IMR-90 (cell line): Measurements from ENCODE around the gene KRT6A. TPM values are rescaled to one million over a fixed set of nuclear protein-coding genes. Genes with fewer than 3 reads are reported as not detected.

Experiments used
- ATAC-seq: fragments of 200-7000 bp; cut with Tn5 transposase; 2 replicates; pipeline ENCODE4 v1.9.1; 2020; ENCODE audit warnings: low read depth, mild to moderate bottlenecking, moderate library complexity
- Bru-seq: library from RNA; stranded (reverse); fragments of 400-500 nt; gene quantifications from one replicate; lab custom pipeline; 2021; lab: Mats Ljungman, UMichigan
- BruChase-seq, 2 experiments: library from RNA; stranded (reverse); fragments of 400-500 nt; gene quantifications; one replicate each; lab custom pipeline; 2021; lab: Mats Ljungman, UMichigan
- BruUV-seq: library from RNA; stranded (reverse); fragments of 400-500 nt; replicated peaks from 2 replicates; lab custom pipeline; 2021; lab: Mats Ljungman, UMichigan
- CTCF ChIA-PET: fragments of 300-600 bp; formaldehyde crosslinking; extraction: SDS; loops from one replicate; lab custom pipeline; 2021; ENCODE audit warnings: antibody characterized with exemption; lab: Yijun Ruan, JAX
- POLR2A ChIA-PET: fragments of 300-600 bp; sonication (Branson Sonifier 250); formaldehyde crosslinking; loops from one replicate; lab custom pipeline; 2022; ENCODE audit warnings: antibody characterized with exemption; ENCODE audit not compliant: unreplicated experiment; lab: Charles Lee
- DNase-seq: peaks from one replicate; pipeline ENCODE4 v3.0.0; 2013
- H2AFZ ChIP-seq: replicated peaks from 2 replicates; pipeline ENCODE3; 2013; ENCODE audit warnings: low read length, mild to moderate bottlenecking; ENCODE audit not compliant: poor library complexity
- H2AK5ac ChIP-seq: 2 replicates; pipeline ENCODE4 v1.6.1; 2013; ENCODE audit warnings: low read depth, low read length, inconsistent platforms
- H2AK9ac ChIP-seq: replicated peaks from 2 replicates; pipeline ENCODE3; 2013; ENCODE audit warnings: mild to moderate bottlenecking, low read depth, low read length, moderate library complexity; ENCODE audit not compliant: poor library complexity
- H2BK120ac ChIP-seq: 2 replicates; pipeline ENCODE4 v1.6.1; 2013; ENCODE audit warnings: low read depth, low read length, inconsistent platforms
- H2BK15ac ChIP-seq: 3 replicates; pipeline ENCODE4 v1.6.1; 2013; ENCODE audit warnings: low read depth, low read length, inconsistent platforms
- H2BK20ac ChIP-seq: 2 replicates; pipeline ENCODE4 v1.6.1; 2013; ENCODE audit warnings: low read depth, mild to moderate bottlenecking, inconsistent platforms, low read length, moderate library complexity
- H2BK5ac ChIP-seq: 2 replicates; pipeline ENCODE4 v1.6.1; 2013; ENCODE audit warnings: mild to moderate bottlenecking, low read depth, low read length, inconsistent platforms; ENCODE audit not compliant: poor library complexity, severe bottlenecking
- H3K14ac ChIP-seq: replicated peaks from 2 replicates; pipeline ENCODE4 v1.6.1; 2013; ENCODE audit warnings: low read depth, low read length, inconsistent platforms
- H3K18ac ChIP-seq: 2 replicates; pipeline ENCODE4 v1.6.1; 2013; ENCODE audit warnings: low read depth, low read length, control low read depth
- H3K23ac ChIP-seq: 2 replicates; pipeline ENCODE4 v1.6.1; 2013; ENCODE audit warnings: low read depth, low read length, inconsistent platforms
- H3K27ac ChIP-seq: 2 replicates; pipeline ENCODE4 v1.5.1; 2013; ENCODE audit warnings: mild to moderate bottlenecking, control low read depth, low read length; ENCODE audit not compliant: insufficient read depth
- H3K27me3 ChIP-seq: 2 replicates; pipeline ENCODE4 v1.6.1; 2013; ENCODE audit warnings: low read length; ENCODE audit not compliant: control insufficient read depth, insufficient read depth
- H3K36me3 ChIP-seq: 2 replicates; pipeline ENCODE4 v1.6.1; 2013; ENCODE audit warnings: low read length, mixed read lengths; ENCODE audit not compliant: control insufficient read depth, insufficient read depth
- H3K4ac ChIP-seq: 2 replicates; pipeline ENCODE4 v1.6.1; 2013; ENCODE audit warnings: low read depth, low read length, inconsistent platforms
- H3K4me1 ChIP-seq: 2 replicates; pipeline ENCODE4 v1.6.1; 2013; ENCODE audit warnings: low read length, mixed read lengths; ENCODE audit not compliant: control insufficient read depth, insufficient read depth
- H3K4me2 ChIP-seq: 2 replicates; pipeline ENCODE4 v1.6.1; 2013; ENCODE audit warnings: low read depth, mild to moderate bottlenecking, control low read depth, low read length, moderate library complexity
- H3K4me3 ChIP-seq: 2 replicates; pipeline ENCODE4 v1.5.1; 2013; ENCODE audit warnings: low read depth, mild to moderate bottlenecking, control low read depth, low read length, moderate library complexity; ENCODE audit not compliant: insufficient read depth
- H3K56ac ChIP-seq: 2 replicates; pipeline ENCODE4 v1.6.1; 2013; ENCODE audit warnings: low read length, inconsistent platforms; ENCODE audit not compliant: insufficient read depth; ENCODE audit errors: extremely low read depth
- H3K79me1 ChIP-seq, 2 experiments: 2 replicates each; pipeline ENCODE4 v1.6.1; 2013; ENCODE audit warnings: low read length in 2 of 2, inconsistent platforms in 1 of 2, low read depth in 1 of 2
- H3K9ac ChIP-seq: 2 replicates; pipeline ENCODE4 v1.6.1; 2013; ENCODE audit warnings: low read depth, low read length, control low read depth
- H3K9me1 ChIP-seq: 2 replicates; pipeline ENCODE4 v1.6.1; 2013; ENCODE audit warnings: low read length, inconsistent platforms; ENCODE audit not compliant: insufficient read depth
- H3K9me3 ChIP-seq: 2 replicates; pipeline ENCODE4 v1.6.1; 2013; ENCODE audit warnings: low read length; ENCODE audit not compliant: control insufficient read depth, insufficient read depth
- H4K20me1 ChIP-seq: 2 replicates; pipeline ENCODE4 v1.6.1; 2013; ENCODE audit warnings: low read length, inconsistent platforms; ENCODE audit not compliant: insufficient read depth
- H4K5ac ChIP-seq: 2 replicates; pipeline ENCODE4 v1.6.1; 2013; ENCODE audit warnings: mild to moderate bottlenecking, low read depth, low read length, control low read depth
- H4K8ac ChIP-seq, 2 experiments: 2 replicates each; pipeline ENCODE4 v1.6.1; 2013; ENCODE audit warnings: low read depth in 2 of 2, low read length in 2 of 2, control low read depth in 1 of 2, inconsistent platforms in 1 of 2
- H4K91ac ChIP-seq: 2 replicates; pipeline ENCODE4 v1.6.1; 2013; ENCODE audit warnings: low read depth, low read length, inconsistent platforms; ENCODE audit not compliant: insufficient read depth
- CEBPB ChIP-seq: IDR thresholded peaks from 2 replicates; pipeline ENCODE4 v1.6.1; 2012; ENCODE audit warnings: low read depth, low read length, improper control_type of control experiment
- CTCF ChIP-seq: conservative IDR thresholded peaks from 2 replicates; pipeline ENCODE4 v1.5.1; 2012; ENCODE audit warnings: mild to moderate bottlenecking, low read depth, low read length, improper control_type of control experiment
- FOS ChIP-seq: fragments of 150-350 bp; IDR thresholded peaks from 2 replicates; pipeline ENCODE4 v1.6.1; 2016; ENCODE audit warnings: low read depth, low read length
- MAFK ChIP-seq: IDR thresholded peaks from 2 replicates; pipeline ENCODE4 v1.6.1; 2012; ENCODE audit warnings: low read depth, low read length, improper control_type of control experiment
- MXI1 ChIP-seq: IDR thresholded peaks from 2 replicates; pipeline ENCODE4 v1.6.1; 2012; ENCODE audit warnings: low read depth, mild to moderate bottlenecking, low read length, moderate library complexity, borderline replicate concordance
- NFE2L2 ChIP-seq: fragments of 150-350 bp; IDR thresholded peaks from 2 replicates; pipeline ENCODE4 v1.6.1; 2016; ENCODE audit warnings: low read depth, mild to moderate bottlenecking, low read length
- POLR2A ChIP-seq: IDR thresholded peaks from 2 replicates; pipeline ENCODE4 v1.6.1; 2012; ENCODE audit warnings: mild to moderate bottlenecking, low read depth, low read length
- RAD21 ChIP-seq: IDR thresholded peaks from 2 replicates; pipeline ENCODE4 v1.6.1; 2012; ENCODE audit warnings: low read length, improper control_type of control experiment
- RCOR1 ChIP-seq: IDR thresholded peaks from 2 replicates; pipeline ENCODE4 v1.6.1; 2012; ENCODE audit warnings: mild to moderate bottlenecking, low read length, improper control_type of control experiment; ENCODE audit not compliant: insufficient replicate concordance
- SMC3 ChIP-seq: fragments of 150-350 bp; IDR thresholded peaks from 2 replicates; pipeline ENCODE4 v1.6.1; 2016; ENCODE audit warnings: low read depth, mild to moderate bottlenecking, antibody characterized with exemption, low read length, moderate library complexity
- WGBS, 2 experiments: methylation state at CpG; one replicate each; pipeline versions ENCODE4 v1.1.5 to v1.1.7; 2013; ENCODE audit warnings: missing lambda C conversion rate in 2 of 2; ENCODE audit not compliant: insufficient read length in 1 of 2; ENCODE audit errors: extremely low coverage in 2 of 2; 5-methylcytosine and 5-hydroxymethylcytosine counted together
- dilution Hi-C: fragments of 300-500 bp; cut with HindIII; formaldehyde crosslinking; loops from one replicate; pipeline ENCODE4 v1.14.3; 2018; ENCODE audit warnings: low sequenced_read_pairs; ENCODE audit not compliant: unreplicated experiment
- in situ Hi-C: fragments of 300-500 bp; cut with MboI; formaldehyde crosslinking; loops from 3 replicates; pipeline ENCODE4 v1.14.3; 2019; ENCODE audit warnings: low sequenced_read_pairs, inconsistent platforms, mixed read lengths
- intact Hi-C: fragments of 100-400 bp; cut with micrococcal nuclease; formaldehyde crosslinking; loops from 2 replicates; pipeline ENCODE4 v1.10.0; 2022
- long read RNA-seq: library from polyadenylated mRNA; unstranded; transcript quantifications from one replicate; pipeline ENCODE4 v2.0.0, GENCODE V29; 2021; ENCODE audit not compliant: unreplicated experiment
- polyA plus RNA-seq, 3 experiments: library from polyadenylated mRNA; depleted of rRNA; stranded (reverse); fragments of >200 nt; gene quantifications; 2 replicates each; pipeline ENCODE4 v1.2.3, GENCODE V29; 2012; ENCODE audit warnings: low replicate concordance in 1 of 3
- total RNA-seq: library from RNA; depleted of rRNA; stranded (reverse); fragments of >200 nt; gene quantifications from 2 replicates; pipeline ENCODE4 v1.2.3, GENCODE V29; 2012; rRNA removed
- TF ChIP-seq, protein P1 (sequence below): fragments of 150-350 bp; IDR thresholded peaks from 2 replicates; pipeline ENCODE4 v1.6.1; 2017; ENCODE audit warnings: mild to moderate bottlenecking, antibody characterized with exemption, low read length, low read depth

The KRT6A gene
- total RNA-seq, result not detected in 2 replicates
- not detected in 2 replicates for polyA plus RNA-seq (2012; rRNA removed)
- not detected in 2 replicates for polyA plus RNA-seq (2012; cell fraction: cytosol; rRNA removed)
- not detected in 2 replicates for polyA plus RNA-seq (2012; cell fraction: nucleus; rRNA removed; ENCODE audit: low replicate concordance)
- Bru-seq, nascent RNA, result not detected
- BruChase-seq, experiment 1, labeled RNA remaining after a 6-hour chase, result not detected
- BruChase-seq, experiment 2, labeled RNA remaining after a 2-hour chase, result not detected
- long read RNA-seq, result 0 reads

- TF ChIP-seq NFE2L2 (no peak), POLR2A (no peak), SMC3 (no peak), CTCF (no peak), RAD21 (no peak), CEBPB (no peak), MXI1 (no peak), FOS (no peak), RCOR1 (no peak), MAFK (no peak)
- TF ChIP-seq, protein P1, sequence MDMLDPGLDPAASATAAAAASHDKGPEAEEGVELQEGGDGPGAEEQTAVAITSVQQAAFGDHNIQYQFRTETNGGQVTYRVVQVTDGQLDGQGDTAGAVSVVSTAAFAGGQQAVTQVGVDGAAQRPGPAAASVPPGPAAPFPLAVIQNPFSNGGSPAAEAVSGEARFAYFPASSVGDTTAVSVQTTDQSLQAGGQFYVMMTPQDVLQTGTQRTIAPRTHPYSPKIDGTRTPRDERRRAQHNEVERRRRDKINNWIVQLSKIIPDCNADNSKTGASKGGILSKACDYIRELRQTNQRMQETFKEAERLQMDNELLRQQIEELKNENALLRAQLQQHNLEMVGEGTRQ, result no peak
- in situ Hi-C loops (no loop called here), dilution Hi-C loops (no loop called here), intact Hi-C loops (no loop called here)
- Histone ChIP-seq H3K4me1 (no peaks in the 10 kb centered on the region), H3K4ac (no peak within 1 kb of the TSS), H3K56ac (no peak within 1 kb of the TSS), H4K91ac (no peak within 1 kb of the TSS), H4K20me1 (no peaks in the 10 kb centered on the region), H3K36me3 (no peaks in the 10 kb centered on the region), H2AFZ (no peak within 1 kb of the TSS), H3K4me2 (no peak within 1 kb of the TSS), H2BK15ac (no peak within 1 kb of the TSS), H3K9me3 (no peaks in the 10 kb centered on the region), H2AK5ac (no peak within 1 kb of the TSS), H3K14ac (no peak within 1 kb of the TSS), H3K79me1 (no peaks in the 10 kb centered on the region), H3K23ac (no peak within 1 kb of the TSS), H2BK20ac (no peak within 1 kb of the TSS), H3K4me3 (no peak within 1 kb of the TSS), H2BK5ac (no peak within 1 kb of the TSS), H2BK120ac (no peak within 1 kb of the TSS), H3K18ac (no peak within 1 kb of the TSS), H3K27me3 (peaks cover 8% of the 10 kb centered on the region), H3K9me1 (no peaks in the 10 kb centered on the region), H4K5ac (no peak within 1 kb of the TSS), H2AK9ac (no peak within 1 kb of the TSS), H4K8ac (no peak within 1 kb of the TSS), H3K27ac (no peak within 1 kb of the TSS), H3K9ac (no peak within 1 kb of the TSS)
- no TSS peak for BruUV-seq
- ATAC-seq (no peak), DNase-seq (no peak)
- WGBS, 2 experiments, result 83% methylated on average over 1 of the region's 2 CpGs; no CpG with 5 or more reads in 1 of the 2 experiments
- POLR2A ChIA-PET, result no interaction called here
- CTCF ChIA-PET, result no interaction called here
Observed at GRCh38 chr12:52493172-52493571, at the start of gene KRT6A. Gene KRT6A (minus strand): TSS chr12:52493257. CDS start chr12:52493188, 69 bp downstream.
